KMS-11 (cell line): ENCODE results near the gene TMEM186.
"Not testable (repeated sequence)": the region's sequence is repeated elsewhere in the genome, so short reads cannot be mapped to it uniquely, and the experiment has no call there.

ENCODE experiments used
- H2AFZ ChIP-seq: fragments of 200-600 bp; sonication (generic); 2 replicates; pipeline ENCODE4 v1.6.1; 2016; ENCODE audit warnings: antibody characterized with exemption, mixed run types, low read depth
- H3K27ac ChIP-seq: fragments of 200-600 bp; sonication (generic); 2 replicates; pipeline ENCODE4 v1.6.1; 2016; ENCODE audit warnings: mild to moderate bottlenecking, mixed run types
- H3K27me3 ChIP-seq: fragments of 200-600 bp; sonication (generic); 2 replicates; pipeline ENCODE4 v1.6.1; 2017; ENCODE audit warnings: mild to moderate bottlenecking, low read depth, mixed run types, moderate library complexity; ENCODE audit not compliant: insufficient read depth
- H3K36me3 ChIP-seq: fragments of 200-600 bp; sonication (generic); 2 replicates; pipeline ENCODE4 v1.6.1; 2017; ENCODE audit warnings: mild to moderate bottlenecking, mixed run types; ENCODE audit not compliant: insufficient read depth
- H3K4me1 ChIP-seq: fragments of 200-600 bp; sonication (generic); 2 replicates; pipeline ENCODE4 v1.6.1; 2016; ENCODE audit warnings: mild to moderate bottlenecking, low read depth, mixed run types; ENCODE audit not compliant: poor library complexity, severe bottlenecking
- H3K4me2 ChIP-seq: fragments of 200-600 bp; sonication (generic); 2 replicates; pipeline ENCODE4 v1.7.0; 2016; ENCODE audit warnings: mild to moderate bottlenecking, mixed run types
- H3K4me3 ChIP-seq: fragments of 200-600 bp; sonication (generic); IDR thresholded peaks from 2 replicates; pipeline ENCODE4 v1.6.1; 2017; ENCODE audit warnings: low read depth, low read length, mixed read lengths; ENCODE audit not compliant: insufficient read depth
- H3K79me2 ChIP-seq: fragments of 200-600 bp; sonication (generic); 2 replicates; pipeline ENCODE4 v1.6.1; 2016; ENCODE audit warnings: low read depth, mixed run types; ENCODE audit not compliant: insufficient read depth
- H3K9ac ChIP-seq: fragments of 200-600 bp; sonication (generic); 2 replicates; pipeline ENCODE4 v1.6.1; 2016; ENCODE audit warnings: mild to moderate bottlenecking, mixed run types
- H4K20me1 ChIP-seq: fragments of 200-600 bp; sonication (generic); 2 replicates; pipeline ENCODE4 v1.6.1; 2016; ENCODE audit warnings: mild to moderate bottlenecking, mixed run types; ENCODE audit not compliant: insufficient read depth
- CTCF ChIP-seq: fragments of 200-600 bp; sonication (generic); conservative IDR thresholded peaks from 2 replicates; pipeline ENCODE4 v1.6.1; 2017; ENCODE audit warnings: low read depth, mild to moderate bottlenecking, antibody characterized with exemption, low read length, moderate library complexity, mixed read lengths

TMEM186 gene

DNA sequence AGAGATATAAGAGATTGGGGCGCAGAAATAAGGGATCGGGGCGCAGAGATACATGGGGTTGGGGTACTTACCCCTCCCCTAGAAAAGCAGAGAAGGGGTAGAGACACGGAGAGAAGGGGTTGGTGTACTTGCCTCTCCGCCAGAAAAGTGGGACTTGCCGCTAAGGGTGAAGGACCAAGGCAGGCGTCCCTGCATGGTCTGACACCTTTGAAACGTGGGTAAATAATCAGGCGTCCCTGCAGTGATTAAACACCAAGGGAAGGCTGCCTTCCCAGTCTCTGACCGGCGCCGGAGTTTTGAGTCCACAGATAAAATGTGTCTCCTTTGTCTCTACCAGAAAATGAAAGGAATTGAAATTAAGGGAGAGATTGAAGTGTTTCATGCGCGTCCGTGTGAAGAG, 40.2 kb upstream of the TMEM186 start:
- H3K4me1 ChIP-seq, H3K27ac ChIP-seq, H3K36me3 ChIP-seq, H3K4me3 ChIP-seq, H2AFZ ChIP-seq, H4K20me1 ChIP-seq, H3K4me2 ChIP-seq, H3K9ac ChIP-seq, H3K27me3 ChIP-seq: not testable (repeated sequence)
- H3K79me2 ChIP-seq, result peaks cover 16% of the 10 kb centered on the region

DNA sequence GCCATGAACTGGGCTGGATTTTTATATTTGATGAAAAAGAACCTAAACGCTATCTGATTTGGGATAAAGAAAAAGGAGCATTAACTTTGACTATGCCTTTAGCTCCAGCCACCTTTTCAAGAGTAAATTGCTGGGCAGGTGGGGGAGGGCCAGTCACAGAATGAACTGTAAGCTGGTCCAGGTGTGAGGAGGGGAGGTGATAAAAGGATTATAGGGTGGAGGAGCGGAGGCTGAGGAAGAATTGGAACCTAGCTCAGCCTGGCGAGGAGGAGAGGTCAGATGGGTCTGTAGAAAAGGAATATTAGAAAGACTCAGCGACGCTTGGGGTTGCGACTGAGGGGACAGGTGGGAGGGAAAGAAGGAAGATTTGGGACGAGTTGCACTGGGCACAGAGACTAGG, 39.4 kb upstream of the TMEM186 start:
- not testable (repeated sequence) for H4K20me1 ChIP-seq, H3K9ac ChIP-seq

DNA sequence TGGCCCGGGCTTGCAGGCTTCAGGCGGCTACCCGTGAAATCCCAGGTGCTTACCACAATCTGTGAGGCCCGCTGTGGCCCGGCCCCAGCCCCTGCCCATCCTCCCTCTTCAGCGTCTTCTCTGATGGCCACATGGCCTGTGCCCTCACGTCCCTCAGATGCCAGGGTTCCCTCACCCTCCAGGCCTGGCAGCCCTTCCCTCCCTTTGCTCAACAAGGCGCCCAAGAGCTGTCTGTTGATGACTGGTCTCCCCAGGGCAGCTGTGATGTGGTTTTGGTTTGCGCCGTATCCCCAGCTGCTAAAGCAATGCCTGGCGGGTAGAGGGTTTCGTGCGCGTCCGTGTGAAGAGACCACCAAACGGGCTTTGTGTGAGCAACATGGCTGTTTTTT, 35.3 kb upstream of the TMEM186 start:
- no peak for TF ChIP-seq CTCF
- Histone ChIP-seq H3K36me3 (peaks cover 10% of the 10 kb centered on the region; the same call in 1 of the 2 replicates), H3K27me3 (no peaks in the 10 kb centered on the region), H3K27ac (no peak overlapping the region), H3K79me2 (peaks cover 34% of the 10 kb centered on the region), H3K4me1 (no peaks in the 10 kb centered on the region), H3K4me2 (no peak overlapping the region), H3K9ac (no peak overlapping the region), H2AFZ (no peak overlapping the region), H4K20me1 (no peaks in the 10 kb centered on the region), H3K4me3 (no peak overlapping the region)

More for the DNA sequence above, 39.4 kb upstream of the TMEM186 start:
- H3K4me1 ChIP-seq, H3K4me2 ChIP-seq, H3K27ac ChIP-seq, H3K36me3 ChIP-seq, H3K27me3 ChIP-seq, H3K4me3 ChIP-seq, H2AFZ ChIP-seq: not testable (repeated sequence)
- H3K79me2 ChIP-seq, result peaks cover 22% of the 10 kb centered on the region

- no peaks in the 10 kb centered on the region for H3K4me1 ChIP-seq
- peaks cover 10% of the 10 kb centered on the region; the same call in 1 of the 2 replicates for H3K36me3 ChIP-seq
- no peak for TF ChIP-seq CTCF
- H4K20me1 ChIP-seq, result no peaks in the 10 kb centered on the region
- H3K4me2 ChIP-seq, result no peak overlapping the region
- H3K27ac ChIP-seq, result no peak overlapping the region
- no peak overlapping the region for H3K4me3 ChIP-seq
- H3K79me2 ChIP-seq, result peaks cover 28% of the 10 kb centered on the region
- H2AFZ ChIP-seq, result no peak overlapping the region
- no peaks in the 10 kb centered on the region for H3K27me3 ChIP-seq
- H3K9ac ChIP-seq, result no peak overlapping the region
These were observed 34.7 kb upstream of the TMEM186 start for GRCh38 chr16:8831871-8832716.

DNA sequence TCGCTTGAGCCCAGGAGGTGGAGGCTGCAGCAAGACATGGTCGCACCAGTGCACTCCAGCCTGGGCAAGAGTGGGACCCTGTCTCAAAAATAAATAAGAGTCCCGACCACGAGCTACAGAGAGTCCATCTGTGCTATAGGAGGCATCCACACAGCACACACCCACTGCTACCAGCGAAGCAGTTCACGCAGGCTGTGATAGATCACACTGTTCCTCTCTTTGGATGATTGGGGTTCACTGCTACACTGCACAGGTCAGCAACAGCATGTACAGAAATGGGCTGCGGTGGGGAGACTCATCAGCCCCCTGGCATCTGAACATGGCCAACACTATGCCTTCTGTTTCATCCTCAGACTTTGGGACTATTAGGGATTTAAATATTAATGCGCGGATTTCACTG, 34.0 kb upstream of the TMEM186 start:
- Histone ChIP-seq H3K36me3 (peaks cover 10% of the 10 kb centered on the region; the same call in 1 of the 2 replicates), H3K9ac (no peak overlapping the region), H4K20me1 (no peaks in the 10 kb centered on the region), H3K27ac (no peak overlapping the region), H2AFZ (no peak overlapping the region), H3K4me1 (no peaks in the 10 kb centered on the region), H3K4me3 (no peak overlapping the region), H3K79me2 (peaks cover 28% of the 10 kb centered on the region), H3K4me2 (no peak overlapping the region), H3K27me3 (no peaks in the 10 kb centered on the region)
- TF ChIP-seq CTCF, result no peak
